GM19328 (cell line): ENCODE data around the gene SH2D3A.
"Not testable (repeated sequence)": the region's sequence is repeated elsewhere in the genome, so short reads cannot be mapped to it uniquely, and the experiment has no call there.

ENCODE experiments used
- ATAC-seq: cut with Tn5 transposase; IDR thresholded peaks from one replicate; pipeline ENCODE4 v1.9.1; 2021; ENCODE audit warnings: mild to moderate bottlenecking, moderate library complexity; ENCODE audit not compliant: unreplicated experiment

The SH2D3A gene

DNA sequence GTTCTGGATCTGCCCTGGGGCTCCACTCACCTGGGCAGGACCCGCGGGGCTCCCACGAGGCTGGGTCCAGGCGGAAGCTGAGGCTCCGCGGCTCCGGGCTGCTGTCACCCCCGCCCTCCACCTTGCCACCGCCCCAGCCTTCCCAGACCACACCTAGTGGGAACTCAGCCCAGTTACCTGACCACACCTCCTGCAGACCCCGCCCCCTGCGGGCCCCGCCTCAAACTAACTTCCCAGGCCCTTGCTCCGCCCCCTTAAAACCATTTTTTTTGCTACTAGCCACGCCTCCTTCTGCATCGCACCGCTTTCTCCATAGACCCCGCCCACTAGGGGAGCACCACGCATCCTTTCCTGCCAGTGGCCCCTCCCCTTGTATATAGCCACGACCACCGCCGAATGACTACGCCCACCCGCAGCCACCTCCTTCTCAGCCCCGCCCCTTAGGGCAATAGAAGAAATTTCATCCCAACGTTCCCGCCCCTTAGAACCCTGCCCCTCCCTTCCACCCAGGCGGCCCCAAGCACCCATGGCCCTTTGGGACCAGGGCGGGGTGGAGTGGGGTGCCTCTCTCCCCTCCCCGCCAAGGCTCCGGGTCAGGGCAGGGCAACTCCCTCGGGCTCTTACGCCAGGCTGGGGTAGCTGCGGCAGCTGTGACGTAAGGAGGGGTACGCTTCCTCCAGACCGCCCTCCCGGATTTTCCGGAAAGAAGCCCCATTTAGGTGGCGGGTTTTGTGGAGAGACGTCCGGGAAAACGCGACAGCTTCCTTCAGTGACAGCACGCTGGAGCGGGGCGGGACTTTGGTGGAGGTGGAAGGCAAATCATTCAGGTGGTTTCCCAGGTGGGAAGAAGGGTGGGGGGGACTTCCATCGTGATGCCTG lies at the start of gene SH2D3A:
Gene SH2D3A, minus strand, starts transcription at position 79 of the 879 bp plus-strand sequence. CDS start 3,687 bp downstream, outside the sequence.
- peak; percentile 73 for ATAC-seq

- no peak for ATAC-seq
These were observed 46.4 kb upstream of the SH2D3A start for GRCh38 chr19:6813659-6814058.

- no peak for ATAC-seq
These were observed 45.4 kb upstream of the SH2D3A start for GRCh38 chr19:6812612-6813011.

DNA sequence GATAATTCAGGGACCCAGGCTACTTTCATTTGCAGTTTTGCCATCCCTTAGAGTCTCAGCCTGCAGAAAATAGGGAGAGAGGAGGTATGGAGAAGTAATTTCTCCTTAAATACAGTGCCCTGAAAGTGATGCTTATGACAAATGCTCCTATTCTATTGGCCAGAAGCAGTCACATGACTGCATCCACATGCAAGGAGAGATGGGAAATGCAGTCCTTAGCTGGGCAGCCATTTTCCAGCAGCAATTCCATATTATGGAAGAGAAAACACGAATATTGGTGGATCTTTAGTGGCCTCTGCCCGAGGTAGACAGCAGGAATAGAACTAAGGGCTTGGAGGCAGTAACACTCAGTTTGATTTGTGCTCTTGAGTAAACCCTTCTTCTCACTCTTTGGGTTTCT lies 44.7 kb upstream of the SH2D3A start:
- no peak for ATAC-seq

GRCh38 chr19:6811378-6811777 lies 44.1 kb upstream of the SH2D3A start:
- no peak for ATAC-seq

- ATAC-seq, result no peak
These were observed 42.0 kb upstream of the SH2D3A start for GRCh38 chr19:6809262-6809661.

DNA sequence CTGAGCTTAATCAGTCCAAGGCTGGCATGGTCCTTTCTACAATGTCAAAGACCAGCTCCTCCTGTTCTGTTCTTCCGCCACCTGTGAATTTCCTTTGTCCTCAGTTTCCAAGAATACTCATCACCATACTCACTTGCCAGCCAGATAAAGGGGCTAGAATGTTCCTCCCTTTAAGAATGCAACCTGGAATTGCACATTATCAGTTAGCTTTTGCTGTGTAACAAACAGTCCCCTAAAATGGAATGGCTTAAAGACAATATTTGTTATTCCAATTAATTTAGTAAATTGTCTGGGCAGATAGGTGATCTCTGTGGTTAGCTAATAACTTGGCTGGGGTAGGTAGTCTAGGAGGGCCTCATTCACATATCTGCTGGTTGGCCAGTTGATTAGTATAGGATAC lies 41.3 kb upstream of the SH2D3A start:
- ATAC-seq, result no peak

- ATAC-seq, result no peak
These were observed 40.1 kb upstream of the SH2D3A start for GRCh38 chr19:6807291-6807690.

GRCh38 chr19:6806488-6806887 lies 39.3 kb upstream of the SH2D3A start:
- no peak for ATAC-seq

GRCh38 chr19:6803036-6803404 lies 35.8 kb upstream of the SH2D3A start:
- no peak for ATAC-seq

GRCh38 chr19:6802336-6803035 lies 35.3 kb upstream of the SH2D3A start:
- ATAC-seq, result no peak

- no peak for ATAC-seq
These were observed 34.4 kb upstream of the SH2D3A start for GRCh38 chr19:6801485-6802086.

GRCh38 chr19:6800991-6801484 lies 33.8 kb upstream of the SH2D3A start:
- ATAC-seq, result no peak

DNA sequence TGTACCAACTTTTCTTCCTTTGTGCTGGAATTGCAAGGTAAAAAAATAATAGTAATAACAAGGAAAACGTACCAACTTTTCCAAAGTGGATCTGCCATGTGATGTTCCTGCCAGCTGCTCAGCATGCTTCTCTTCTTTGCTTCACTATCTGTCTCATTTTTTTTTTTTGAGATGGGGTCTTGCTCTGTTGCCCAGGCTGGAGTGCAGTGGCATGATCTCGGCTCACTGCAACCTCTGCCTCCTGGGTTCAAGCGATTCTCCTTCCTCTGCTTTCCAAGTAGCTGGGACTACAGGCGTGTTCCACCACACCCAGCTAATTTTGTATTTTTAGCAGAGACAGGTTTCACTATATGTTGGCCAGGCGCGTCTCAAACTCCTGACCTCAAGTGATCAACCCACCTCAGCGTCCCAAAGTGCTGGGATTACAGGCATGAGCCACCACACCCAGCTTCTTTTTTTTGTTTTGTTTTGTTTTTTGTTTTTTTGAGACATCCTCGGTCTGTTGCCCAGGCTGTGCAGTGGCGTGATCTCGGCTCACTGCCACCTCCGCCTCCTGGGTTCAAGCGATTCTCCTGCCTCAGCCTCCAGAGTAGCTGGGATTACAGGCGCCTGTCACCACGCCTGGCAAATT lies 33.0 kb upstream of the SH2D3A start:
- ATAC-seq, result not testable (repeated sequence)

DNA sequence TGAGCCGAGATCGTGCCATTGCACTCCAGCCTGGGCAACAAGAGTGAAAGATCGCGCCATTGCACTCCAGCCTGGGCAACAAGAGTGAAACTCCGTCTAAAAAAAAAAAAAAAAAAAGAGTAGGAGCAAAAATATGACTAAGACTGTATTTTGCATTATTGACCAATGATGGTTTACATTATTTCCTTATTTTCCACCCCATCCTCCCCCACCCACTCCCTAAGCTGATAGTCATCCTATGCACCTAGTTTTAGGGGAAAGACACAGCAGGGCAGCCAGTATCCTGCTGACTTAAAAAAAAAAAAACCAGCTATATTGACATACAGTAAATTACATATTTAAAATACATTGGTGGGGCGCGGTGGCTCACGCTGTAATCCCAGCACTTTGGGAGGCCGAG lies 30.4 kb upstream of the SH2D3A start:
- no peak for ATAC-seq

DNA sequence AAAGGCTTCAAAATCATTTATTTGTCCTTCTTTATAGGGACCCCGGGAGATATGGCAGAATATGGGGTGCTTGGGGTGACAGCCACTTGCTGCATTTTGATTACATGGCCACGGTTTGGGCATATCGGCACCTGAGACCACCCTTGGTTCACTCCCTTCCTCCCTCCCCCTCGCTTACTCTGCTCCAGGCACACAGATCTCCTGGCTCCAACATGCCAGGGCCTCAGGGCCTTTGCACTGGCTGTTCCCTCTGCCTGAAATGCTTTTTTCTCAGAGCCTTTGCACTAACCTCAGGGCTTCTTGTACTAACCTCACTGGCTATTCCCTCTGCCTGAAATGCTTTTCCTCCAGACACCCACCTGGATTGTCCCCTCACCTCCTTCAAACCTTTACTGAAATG lies 29.0 kb upstream of the SH2D3A start:
- no peak for ATAC-seq

DNA sequence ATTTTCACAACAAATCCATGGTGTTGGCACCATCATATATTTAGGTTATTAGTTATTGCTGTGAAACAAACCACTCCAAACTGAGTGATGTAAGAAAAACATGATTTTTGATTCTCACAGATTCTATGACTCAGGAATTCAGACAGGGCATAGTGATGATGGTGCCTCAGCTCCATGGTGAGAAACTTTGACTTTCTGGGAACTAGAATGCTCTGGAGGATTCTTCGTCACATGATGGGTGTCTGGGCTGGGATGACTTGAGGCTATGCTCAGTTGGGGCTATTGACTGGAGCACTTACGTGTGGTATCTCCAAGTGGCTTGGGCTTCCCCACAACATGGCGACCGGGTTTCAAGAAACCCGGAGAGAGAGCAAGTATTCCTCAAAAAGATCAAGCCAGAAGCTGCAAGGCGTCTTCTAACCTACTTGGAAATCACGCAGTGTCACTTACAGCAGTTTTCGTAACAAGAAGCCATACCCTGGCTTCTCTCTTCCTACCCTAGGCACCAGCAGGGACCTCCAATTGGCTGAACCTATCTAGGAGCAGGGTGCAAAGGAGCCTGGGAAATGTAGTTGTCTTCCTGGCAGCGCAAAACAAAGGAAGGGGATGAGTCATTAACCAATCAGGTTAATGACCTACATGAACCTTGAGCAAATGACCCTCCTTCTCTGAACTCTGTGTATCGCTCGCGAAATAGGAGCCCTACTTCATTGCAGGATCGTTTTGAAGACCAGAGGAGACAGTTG lies 27.6 kb upstream of the SH2D3A start:
- ATAC-seq, result no peak

GRCh38 chr19:6793973-6794372 lies 26.7 kb upstream of the SH2D3A start:
- no peak for ATAC-seq

DNA sequence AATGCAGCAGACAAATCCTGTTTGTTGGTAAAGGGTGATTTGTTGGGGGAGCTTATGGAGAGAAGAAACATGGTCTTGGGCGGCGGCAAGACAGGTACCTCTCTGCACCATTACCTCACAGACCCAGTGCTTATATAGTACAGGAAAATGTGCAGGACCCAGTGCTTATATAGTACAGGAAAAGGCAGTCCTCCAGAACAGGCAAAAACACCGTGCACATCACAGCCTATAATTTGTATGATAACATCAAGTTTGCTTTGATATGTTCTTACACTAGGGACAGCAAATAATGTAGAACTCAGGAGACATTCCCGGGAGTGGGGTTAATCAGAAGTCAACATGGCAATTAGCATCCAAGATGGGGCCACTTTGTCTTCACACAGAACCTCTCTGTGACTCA lies 26.2 kb upstream of the SH2D3A start:
- no peak for ATAC-seq

GRCh38 chr19:6791237-6791636 lies 24.0 kb upstream of the SH2D3A start:
- no peak for ATAC-seq
